Measurements from ENCODE around the gene METRN.
A peak's percentile ranks its signal among the peaks of the same experiment; 100 is the strongest.

METRN gene

GRCh38 chr16:714558-715476, at the start of gene METRN:
METRN (plus strand) TSS chr16:715118; CDS start chr16:715290, 172 bp downstream.
- Histone ChIP-seq H3K27me3 (ENCODE audit: low read depth, low read length) (peaks cover 16% of the 10 kb centered on the region), H3K4me3 (ENCODE audit: low read depth in 1 of 2, low read length in 2 of 2) (peak within 1 kb of the TSS in 1 of 2 donors; percentile 81), H3K27ac (ENCODE audit: low read length) (no peak within 1 kb of the TSS), H3K9me3 (ENCODE audit: control insufficient read depth in 1 of 2, low read length in 2 of 2) (no peaks in the 10 kb centered on the region), H3K4me1 (ENCODE audit: control insufficient read depth in 1 of 2, insufficient read depth in 2 of 2, low read length in 2 of 2) (peaks cover 4 to 47% of the 10 kb centered on the region in 2 donors), H3K36me3 (ENCODE audit: control insufficient read depth in 1 of 2, insufficient read depth in 2 of 2, low read length in 2 of 2) (no peaks in the 10 kb centered on the region)

GRCh38 chr16:666572-666971, 48.3 kb upstream of the METRN start:
- Histone ChIP-seq H3K9me3 (ENCODE audit: control insufficient read depth in 1 of 2, low read length in 2 of 2) (no peaks in the 10 kb centered on the region), H3K36me3 (ENCODE audit: control insufficient read depth in 1 of 2, insufficient read depth in 2 of 2, low read length in 2 of 2) (peaks cover 0 to 22% of the 10 kb centered on the region in 2 donors), H3K27me3 (ENCODE audit: low read depth, low read length) (no peaks in the 10 kb centered on the region), H3K4me3 (ENCODE audit: low read depth in 1 of 2, low read length in 2 of 2) (no peak overlapping the region), H3K4me1 (ENCODE audit: control insufficient read depth in 1 of 2, insufficient read depth in 2 of 2, low read length in 2 of 2) (peaks cover 3 to 19% of the 10 kb centered on the region in 2 donors), H3K27ac (ENCODE audit: low read length) (no peak overlapping the region)

GRCh38 chr16:667113-667779, 47.7 kb upstream of the METRN start:
- H3K36me3 ChIP-seq (ENCODE audit: control insufficient read depth in 1 of 2, insufficient read depth in 2 of 2, low read length in 2 of 2), result peaks cover 0 to 29% of the 10 kb centered on the region in 2 donors
- H3K27ac ChIP-seq (ENCODE audit: low read length), result no peak overlapping the region
- peaks cover 3 to 19% of the 10 kb centered on the region in 2 donors for H3K4me1 ChIP-seq (ENCODE audit: control insufficient read depth in 1 of 2, insufficient read depth in 2 of 2, low read length in 2 of 2)
- H3K4me3 ChIP-seq (ENCODE audit: low read depth in 1 of 2, low read length in 2 of 2), result peak overlapping the region; percentile 26 to 91
- no peaks in the 10 kb centered on the region for H3K9me3 ChIP-seq (ENCODE audit: control insufficient read depth in 1 of 2, low read length in 2 of 2)
- no peaks in the 10 kb centered on the region for H3K27me3 ChIP-seq (ENCODE audit: low read depth, low read length)

GRCh38 chr16:667780-668518, 47.0 kb upstream of the METRN start, which contains the start of gene RHOT2:
RHOT2 (plus strand) TSS chr16:668132; CDS start chr16:668200, 68 bp downstream.
- Histone ChIP-seq H3K4me1 (ENCODE audit: control insufficient read depth in 1 of 2, insufficient read depth in 2 of 2, low read length in 2 of 2) (peaks cover 3 to 19% of the 10 kb centered on the region in 2 donors), H3K27ac (ENCODE audit: low read length) (no peak within 1 kb of the TSS), H3K27me3 (ENCODE audit: low read depth, low read length) (no peaks in the 10 kb centered on the region), H3K4me3 (ENCODE audit: low read depth in 1 of 2, low read length in 2 of 2) (peak within 1 kb of the TSS; percentile 66 to 91), H3K36me3 (ENCODE audit: control insufficient read depth in 1 of 2, insufficient read depth in 2 of 2, low read length in 2 of 2) (peaks cover 4 to 36% of the 10 kb centered on the region in 2 donors), H3K9me3 (ENCODE audit: control insufficient read depth in 1 of 2, low read length in 2 of 2) (no peaks in the 10 kb centered on the region)

GRCh38 chr16:668519-669171, 46.3 kb upstream of the METRN start:
- H3K4me3 ChIP-seq (ENCODE audit: low read depth in 1 of 2, low read length in 2 of 2), result peak overlapping the region; percentile 66 to 91
- H3K36me3 ChIP-seq (ENCODE audit: control insufficient read depth in 1 of 2, insufficient read depth in 2 of 2, low read length in 2 of 2), result peaks cover 4 to 43% of the 10 kb centered on the region in 2 donors
- peaks cover 3 to 19% of the 10 kb centered on the region in 2 donors for H3K4me1 ChIP-seq (ENCODE audit: control insufficient read depth in 1 of 2, insufficient read depth in 2 of 2, low read length in 2 of 2)
- no peaks in the 10 kb centered on the region for H3K9me3 ChIP-seq (ENCODE audit: control insufficient read depth in 1 of 2, low read length in 2 of 2)
- H3K27ac ChIP-seq (ENCODE audit: low read length), result no peak overlapping the region
- no peaks in the 10 kb centered on the region for H3K27me3 ChIP-seq (ENCODE audit: low read depth, low read length)

GRCh38 chr16:669666-670065, 45.3 kb upstream of the METRN start:
- Histone ChIP-seq H3K4me1 (ENCODE audit: control insufficient read depth in 1 of 2, insufficient read depth in 2 of 2, low read length in 2 of 2) (peaks cover 3 to 20% of the 10 kb centered on the region in 2 donors), H3K27me3 (ENCODE audit: low read depth, low read length) (no peaks in the 10 kb centered on the region), H3K36me3 (ENCODE audit: control insufficient read depth in 1 of 2, insufficient read depth in 2 of 2, low read length in 2 of 2) (peaks cover 4 to 47% of the 10 kb centered on the region in 2 donors), H3K27ac (ENCODE audit: low read length) (no peak overlapping the region), H3K4me3 (ENCODE audit: low read depth in 1 of 2, low read length in 2 of 2) (no peak overlapping the region), H3K9me3 (ENCODE audit: control insufficient read depth in 1 of 2, low read length in 2 of 2) (no peaks in the 10 kb centered on the region)

- H3K4me1 ChIP-seq (ENCODE audit: control insufficient read depth in 1 of 2, insufficient read depth in 2 of 2, low read length in 2 of 2), result peaks cover 3 to 29% of the 10 kb centered on the region in 2 donors
- peaks cover 4 to 47% of the 10 kb centered on the region in 2 donors for H3K36me3 ChIP-seq (ENCODE audit: control insufficient read depth in 1 of 2, insufficient read depth in 2 of 2, low read length in 2 of 2)
- no peaks in the 10 kb centered on the region for H3K9me3 ChIP-seq (ENCODE audit: control insufficient read depth in 1 of 2, low read length in 2 of 2)
- no peak overlapping the region for H3K27ac ChIP-seq (ENCODE audit: low read length)
- H3K27me3 ChIP-seq (ENCODE audit: low read depth, low read length), result no peaks in the 10 kb centered on the region
- no peak overlapping the region for H3K4me3 ChIP-seq (ENCODE audit: low read depth in 1 of 2, low read length in 2 of 2)
Observed at GRCh38 chr16:670485-671352, 44.2 kb upstream of the METRN start.

- H3K36me3 ChIP-seq (ENCODE audit: control insufficient read depth in 1 of 2, insufficient read depth in 2 of 2, low read length in 2 of 2), result peaks cover 4 to 47% of the 10 kb centered on the region in 2 donors
- no peaks in the 10 kb centered on the region for H3K9me3 ChIP-seq (ENCODE audit: control insufficient read depth in 1 of 2, low read length in 2 of 2)
- peaks cover 3 to 30% of the 10 kb centered on the region in 2 donors for H3K4me1 ChIP-seq (ENCODE audit: control insufficient read depth in 1 of 2, insufficient read depth in 2 of 2, low read length in 2 of 2)
Observed at GRCh38 chr16:671353-672131, 43.4 kb upstream of the METRN start.

GRCh38 chr16:672371-672770, 42.5 kb upstream of the METRN start:
- H3K9me3 ChIP-seq (ENCODE audit: control insufficient read depth in 1 of 2, low read length in 2 of 2), result no peaks in the 10 kb centered on the region
- no peaks in the 10 kb centered on the region for H3K27me3 ChIP-seq (ENCODE audit: low read depth, low read length)
- H3K36me3 ChIP-seq (ENCODE audit: control insufficient read depth in 1 of 2, insufficient read depth in 2 of 2, low read length in 2 of 2), result peaks cover 4 to 47% of the 10 kb centered on the region in 2 donors
- no peak overlapping the region for H3K4me3 ChIP-seq (ENCODE audit: low read depth in 1 of 2, low read length in 2 of 2)
- H3K4me1 ChIP-seq (ENCODE audit: control insufficient read depth in 1 of 2, insufficient read depth in 2 of 2, low read length in 2 of 2), result peaks cover 3 to 28% of the 10 kb centered on the region in 2 donors
- no peak overlapping the region for H3K27ac ChIP-seq (ENCODE audit: low read length)

More at GRCh38 chr16:671353-672131, 43.4 kb upstream of the METRN start:
- no peaks in the 10 kb centered on the region for H3K27me3 ChIP-seq (ENCODE audit: low read depth, low read length)
- H3K4me3 ChIP-seq (ENCODE audit: low read depth in 1 of 2, low read length in 2 of 2), result no peak overlapping the region
- no peak overlapping the region for H3K27ac ChIP-seq (ENCODE audit: low read length)
